Lower lobe of right lung (tissue), 2 donors: ENCODE data around the gene AP1M1. TPM values are rescaled to one million over a fixed set of nuclear protein-coding genes. Genes with fewer than 3 reads are reported as not detected.

Experiments
- ATAC-seq, 2 donors: fragments of 200-7000 bp; cut with Tn5 transposase; one replicate each; pipeline ENCODE4 v1.9.1; 2020 to 2022; ENCODE audit warnings: mild to moderate bottlenecking in 2 of 2, moderate library complexity in 2 of 2
- DNase-seq: peaks from one replicate; pipeline ENCODE4 v3.0.0-alpha.2; 2020
- H3K27ac ChIP-seq: fragments of 200-600 bp; one replicate; pipeline ENCODE4 v1.8.0; 2022
- H3K27me3 ChIP-seq: fragments of 200-600 bp; one replicate; pipeline ENCODE4 v1.8.0; 2022; ENCODE audit warnings: low read depth
- H3K36me3 ChIP-seq: fragments of 200-600 bp; one replicate; pipeline ENCODE4 v1.8.0; 2022; ENCODE audit warnings: mild to moderate bottlenecking
- H3K4me1 ChIP-seq: fragments of 200-600 bp; one replicate; pipeline ENCODE4 v1.8.0; 2022
- H3K4me3 ChIP-seq: fragments of 200-600 bp; one replicate; pipeline ENCODE4 v1.8.0; 2022; ENCODE audit warnings: mild to moderate bottlenecking
- H3K9me3 ChIP-seq: fragments of 200-600 bp; one replicate; pipeline ENCODE4 v1.8.0; 2022
- CTCF ChIP-seq: fragments of 200-600 bp; IDR thresholded peaks from one replicate; pipeline ENCODE4 v1.8.0; 2022; ENCODE audit warnings: antibody characterized with exemption, mild to moderate bottlenecking
- intact Hi-C: fragments of 100-400 bp; cut with DNase I; formaldehyde crosslinking; loops from one replicate; pipeline ENCODE4 v1.11.0; 2022
- total RNA-seq: library from RNA; stranded (reverse); fragmentation: NEBNext Ultra II Directional; extraction: Animal tissue kit (Norgen Biotek cat#: 25700); gene quantifications from one replicate; pipeline ENCODE4 v1.2.1, GENCODE V29; 2021
- donor health status: DM: no; HTN: yes; CAD: no; lungs with severe emphysema.

AP1M1 gene
- total RNA-seq, 1 donor from 2014 or later, result 66.0 TPM

- Histone ChIP-seq H3K36me3 (peaks cover 28% of the 10 kb centered on the region), H3K4me3 (no peak overlapping the region), H3K9me3 (no peaks in the 10 kb centered on the region), H3K27ac (no peak overlapping the region), H3K27me3 (no peaks in the 10 kb centered on the region), H3K4me1 (no peaks in the 10 kb centered on the region)
- TF ChIP-seq CTCF, result no peak
- intact Hi-C loops, result no loop called here
- no peak for ATAC-seq
- no peak for DNase-seq
Observed at GRCh38 chr19:16156904-16157303, 40.8 kb upstream of the AP1M1 start.

GRCh38 chr19:16157601-16158000 lies 40.1 kb upstream of the AP1M1 start:
- Histone ChIP-seq H3K4me3 (no peak overlapping the region), H3K36me3 (peaks cover 28% of the 10 kb centered on the region), H3K27ac (no peak overlapping the region), H3K27me3 (no peaks in the 10 kb centered on the region), H3K9me3 (no peaks in the 10 kb centered on the region), H3K4me1 (no peaks in the 10 kb centered on the region)
- intact Hi-C loops, result no loop called here
- no peak for TF ChIP-seq CTCF
- no peak for DNase-seq
- no peak for ATAC-seq

GRCh38 chr19:16159655-16160054 lies 38.1 kb upstream of the AP1M1 start:
- H3K36me3 ChIP-seq, result peaks cover 21% of the 10 kb centered on the region
- H3K27ac ChIP-seq, result no peak overlapping the region
- no peaks in the 10 kb centered on the region for H3K9me3 ChIP-seq
- no peak overlapping the region for H3K4me3 ChIP-seq
- no peak for DNase-seq
- H3K27me3 ChIP-seq, result no peaks in the 10 kb centered on the region
- no peaks in the 10 kb centered on the region for H3K4me1 ChIP-seq
- intact Hi-C loops, result no loop called here
- no peak for TF ChIP-seq CTCF
- ATAC-seq, result no peak

GRCh38 chr19:16160445-16160942 lies 37.2 kb upstream of the AP1M1 start:
- H3K27ac ChIP-seq, result no peak overlapping the region
- H3K27me3 ChIP-seq, result no peaks in the 10 kb centered on the region
- no peak for ATAC-seq
- no peak overlapping the region for H3K4me3 ChIP-seq
- no peak for DNase-seq
- intact Hi-C loops, result no loop called here
- peaks cover 15% of the 10 kb centered on the region for H3K36me3 ChIP-seq
- TF ChIP-seq CTCF, result no peak
- H3K4me1 ChIP-seq, result no peaks in the 10 kb centered on the region
- no peaks in the 10 kb centered on the region for H3K9me3 ChIP-seq

GRCh38 chr19:16160943-16161560 lies 36.7 kb upstream of the AP1M1 start:
- Histone ChIP-seq H3K4me3 (no peak overlapping the region), H3K27ac (no peak overlapping the region), H3K27me3 (no peaks in the 10 kb centered on the region), H3K36me3 (peaks cover 15% of the 10 kb centered on the region), H3K9me3 (no peaks in the 10 kb centered on the region), H3K4me1 (no peaks in the 10 kb centered on the region)
- TF ChIP-seq CTCF, result no peak
- DNase-seq (no peak), ATAC-seq (no peak)
- intact Hi-C loops, result no loop called here
